GM12891 (cell line): ENCODE results near the gene RNF20.

Source experiments
- DNase-seq: peaks from one replicate; pipeline ENCODE4 v3.0.0; 2011; ENCODE audit warnings: low spot score; ENCODE audit not compliant: insufficient read length
- FAIRE-seq: peaks from 2 replicates; lab custom pipeline; 2011; peaks lifted over from hg19 to GRCh38; lab: Jason Lieb, UNC
- PAX5 ChIP-seq: IDR thresholded peaks from 2 replicates; pipeline ENCODE4 v1.6.1; 2011; ENCODE audit warnings: low read length, moderate library complexity, mild to moderate bottlenecking; ENCODE audit not compliant: insufficient read depth, severe bottlenecking
- POLR2A ChIP-seq: IDR thresholded peaks from 2 replicates; pipeline ENCODE4 v1.6.1; 2011; ENCODE audit warnings: low read depth, low read length, control low read depth
- POLR2AphosphoS5 ChIP-seq: IDR thresholded peaks from 2 replicates; pipeline ENCODE4 v1.6.1; 2011; ENCODE audit warnings: low read depth, low read length, control low read depth
- POU2F2 ChIP-seq: IDR thresholded peaks from 2 replicates; pipeline ENCODE4 v1.6.1; 2011; ENCODE audit warnings: low read depth, mild to moderate bottlenecking, control low read depth, low read length, moderate library complexity
- SPI1 ChIP-seq: IDR thresholded peaks from 2 replicates; pipeline ENCODE4 v1.6.1; 2011; ENCODE audit warnings: low read depth, low read length, control low read depth
- TAF1 ChIP-seq: IDR thresholded peaks from 2 replicates; pipeline ENCODE4 v1.6.1; 2011; ENCODE audit warnings: low read depth, low read length, control low read depth

RNF20 gene

DNA sequence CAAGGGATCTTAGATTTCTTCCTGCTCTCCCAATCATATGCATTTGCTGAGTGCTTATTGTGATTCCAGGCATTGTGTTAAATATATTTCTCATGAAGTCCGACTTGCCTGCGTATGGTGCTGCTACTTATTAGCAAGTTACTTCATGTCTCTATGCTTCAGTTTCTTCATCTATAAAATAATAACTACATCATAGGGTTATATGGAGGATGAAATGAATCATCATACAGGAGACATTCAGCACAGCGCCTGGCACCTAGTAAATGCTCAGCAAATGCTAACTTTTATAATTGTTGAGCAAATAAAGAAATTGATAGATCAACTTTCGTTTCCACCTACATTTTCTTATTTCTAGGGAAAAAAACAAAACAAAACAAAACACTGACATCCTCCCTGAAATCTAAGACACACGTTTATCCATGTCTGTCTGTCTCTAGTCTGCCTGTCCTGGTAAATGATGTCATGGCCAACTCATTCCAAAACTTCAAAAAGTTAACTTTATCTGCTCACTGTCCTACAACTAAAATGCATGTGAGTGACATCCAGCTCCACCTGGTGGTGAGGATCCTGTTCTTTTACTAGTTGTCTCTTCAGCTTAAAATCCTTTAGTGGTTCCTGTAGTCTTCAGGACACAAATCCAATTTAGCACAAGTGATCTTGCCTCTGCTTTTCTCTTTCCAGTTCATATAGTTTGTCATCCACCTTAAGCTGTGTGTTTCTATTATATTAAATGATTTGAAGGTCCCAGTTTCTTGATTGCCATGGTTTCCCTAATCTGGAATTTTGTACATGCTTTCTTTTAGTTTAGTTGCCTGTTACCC, 33.5 kb downstream of the RNF20 start:
- FAIRE-seq (no peak), DNase-seq (no peak)
- TF ChIP-seq POU2F2 (no peak), POLR2AphosphoS5 (no peak), SPI1 (no peak), PAX5 (no peak), POLR2A (no peak)

- TF ChIP-seq POU2F2 (no peak), POLR2A (no peak), POLR2AphosphoS5 (no peak), SPI1 (no peak), TAF1 (no peak), PAX5 (no peak)
- FAIRE-seq: no peak
- no peak for DNase-seq
These were observed 34.2 kb downstream of the RNF20 start for GRCh38 chr9:101567725-101568350.

DNA sequence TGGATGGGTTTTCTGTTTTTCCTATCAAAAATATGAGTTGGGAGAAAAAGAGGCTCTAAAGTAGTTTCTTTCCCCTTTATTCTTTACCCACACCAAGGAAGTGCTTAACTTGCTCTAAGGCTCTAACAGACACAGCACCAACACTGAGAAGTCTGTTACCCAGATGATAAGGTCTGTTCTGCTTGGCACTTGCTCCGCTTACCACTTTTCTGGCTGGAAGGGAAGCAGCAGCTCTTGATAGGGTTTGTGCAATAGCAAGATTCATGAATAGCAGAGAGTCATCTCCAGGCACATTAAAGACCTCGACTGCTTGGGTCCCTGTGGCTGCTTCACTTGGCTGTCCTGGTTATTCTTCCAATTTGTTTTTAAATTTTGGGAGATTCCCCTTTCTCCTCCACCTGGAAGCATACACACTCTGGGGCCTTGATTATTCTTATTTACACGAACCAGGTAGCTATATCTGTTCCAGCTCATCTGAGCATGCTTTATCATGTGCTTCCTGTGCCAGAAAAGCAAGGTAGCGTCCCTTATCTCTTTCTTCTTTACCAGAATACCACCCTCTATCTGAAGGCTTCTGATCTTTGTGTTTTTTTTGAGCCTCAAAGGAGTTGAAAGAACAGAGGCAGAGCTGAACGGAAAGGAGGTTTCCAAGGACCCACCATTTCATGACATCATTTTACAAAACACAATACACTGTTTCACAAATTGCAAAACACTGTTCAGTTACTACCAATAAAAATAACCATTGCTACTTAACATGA, 36.3 kb downstream of the RNF20 start:
- FAIRE-seq (no peak), DNase-seq (no peak)
- TF ChIP-seq PAX5 (no peak), POU2F2 (no peak), SPI1 (no peak), POLR2AphosphoS5 (no peak), POLR2A (no peak), TAF1 (no peak)

- no peak for FAIRE-seq
- TF ChIP-seq POLR2AphosphoS5: no peak
- TF ChIP-seq TAF1: no peak
- no peak for TF ChIP-seq SPI1
- no peak for TF ChIP-seq POLR2A
- DNase-seq: no peak
These were observed 37.5 kb downstream of the RNF20 start for GRCh38 chr9:101571114-101571513.

- DNase-seq: no peak
- no peak for TF ChIP-seq SPI1
- no peak for TF ChIP-seq POLR2AphosphoS5
- no peak for TF ChIP-seq POLR2A
- TF ChIP-seq POU2F2: no peak
- no peak for TF ChIP-seq TAF1
- no peak for TF ChIP-seq PAX5
- no peak for FAIRE-seq
These were observed 38.7 kb downstream of the RNF20 start for GRCh38 chr9:101572316-101572715.

- TF ChIP-seq TAF1 (no peak), POU2F2 (no peak), SPI1 (no peak), POLR2AphosphoS5 (no peak), PAX5 (no peak), POLR2A (no peak)
- FAIRE-seq: no peak
- DNase-seq: no peak
These were observed 41.2 kb downstream of the RNF20 start for GRCh38 chr9:101574731-101575333.

DNA sequence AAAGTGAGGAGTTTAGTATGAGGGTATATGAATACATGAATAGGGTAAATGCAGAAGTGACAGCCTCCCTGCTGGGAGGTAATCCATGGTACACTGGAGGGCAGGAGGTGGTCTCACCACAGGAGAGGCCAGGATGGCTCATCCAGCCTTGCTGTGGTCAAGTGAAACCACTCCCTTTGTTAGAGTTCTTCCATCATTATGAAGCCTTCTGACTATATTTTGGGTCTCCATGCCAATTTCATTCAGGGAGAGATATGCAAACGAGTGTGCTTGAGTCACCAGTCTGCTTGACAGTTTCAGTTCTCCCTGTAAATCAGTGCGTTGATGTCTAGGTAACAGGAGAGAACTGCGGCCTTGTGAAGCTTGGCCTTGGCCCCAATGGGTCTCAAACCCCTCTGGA, 44.7 kb downstream of the RNF20 start:
- DNase-seq: no peak
- no peak for FAIRE-seq
- TF ChIP-seq POU2F2 (peak; percentile 71; the same call in 1 of the 2 replicates), TAF1 (no peak), POLR2AphosphoS5 (no peak), PAX5 (no peak), SPI1 (peak; percentile 78)

- TF ChIP-seq PAX5 (no peak), SPI1 (no peak), POLR2A (no peak), POU2F2 (no peak), POLR2AphosphoS5 (no peak), TAF1 (no peak)
- DNase-seq: no peak
- no peak for FAIRE-seq
These were observed 46.3 kb downstream of the RNF20 start for GRCh38 chr9:101579711-101580545.

- FAIRE-seq (no peak), DNase-seq (no peak)
- no peak for TF ChIP-seq POU2F2
- TF ChIP-seq PAX5: no peak
- no peak for TF ChIP-seq SPI1
- no peak for TF ChIP-seq TAF1
- no peak for TF ChIP-seq POLR2A
- TF ChIP-seq POLR2AphosphoS5: no peak
These were observed 48.9 kb downstream of the RNF20 start for GRCh38 chr9:101582553-101582952.
